ENCODE measurements around the gene NOPCHAP1.

Gene NOPCHAP1

DNA sequence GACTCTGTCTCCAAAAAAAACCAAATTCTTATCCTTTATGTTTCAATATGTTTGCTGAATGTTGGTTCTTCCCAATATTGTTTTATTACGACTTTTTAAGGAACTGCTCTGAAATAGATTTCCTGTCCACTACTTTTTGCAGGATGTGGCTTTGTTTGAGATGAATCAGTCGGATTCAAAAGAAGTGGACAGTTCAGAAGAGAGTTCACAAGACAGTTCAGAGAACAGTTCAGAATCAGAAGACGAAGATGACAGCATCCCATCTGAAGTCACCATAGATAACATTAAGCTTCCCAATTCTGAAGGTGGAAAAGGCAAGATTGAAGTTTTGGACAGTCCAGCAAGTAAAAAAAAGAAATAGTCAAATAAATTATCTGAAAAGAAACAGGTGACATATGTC is 8.2 kb downstream of the NOPCHAP1 start:
- Histone ChIP-seq H2AFZ (no peak overlapping the region), H3K36me3 (ENCODE audit: control insufficient read depth, insufficient read depth, low read length) (no peaks in the 10 kb centered on the region), H3K4me3 (ENCODE audit: low read depth, low read length) (no peak overlapping the region), H3K4me1 (peaks cover 7% of the 10 kb centered on the region), H3K9me3 (ENCODE audit: control insufficient read depth, low read length) (no peaks in the 10 kb centered on the region), H3K4me2 (ENCODE audit: low read length) (no peak overlapping the region), H3K27me3 (ENCODE audit: control insufficient read depth, insufficient read depth, low read length) (no peaks in the 10 kb centered on the region), H3K27ac (no peak overlapping the region), H3K79me2 (peaks cover 2% of the 10 kb centered on the region), H3K9ac (no peak overlapping the region)
- TF ChIP-seq, protein P1, sequence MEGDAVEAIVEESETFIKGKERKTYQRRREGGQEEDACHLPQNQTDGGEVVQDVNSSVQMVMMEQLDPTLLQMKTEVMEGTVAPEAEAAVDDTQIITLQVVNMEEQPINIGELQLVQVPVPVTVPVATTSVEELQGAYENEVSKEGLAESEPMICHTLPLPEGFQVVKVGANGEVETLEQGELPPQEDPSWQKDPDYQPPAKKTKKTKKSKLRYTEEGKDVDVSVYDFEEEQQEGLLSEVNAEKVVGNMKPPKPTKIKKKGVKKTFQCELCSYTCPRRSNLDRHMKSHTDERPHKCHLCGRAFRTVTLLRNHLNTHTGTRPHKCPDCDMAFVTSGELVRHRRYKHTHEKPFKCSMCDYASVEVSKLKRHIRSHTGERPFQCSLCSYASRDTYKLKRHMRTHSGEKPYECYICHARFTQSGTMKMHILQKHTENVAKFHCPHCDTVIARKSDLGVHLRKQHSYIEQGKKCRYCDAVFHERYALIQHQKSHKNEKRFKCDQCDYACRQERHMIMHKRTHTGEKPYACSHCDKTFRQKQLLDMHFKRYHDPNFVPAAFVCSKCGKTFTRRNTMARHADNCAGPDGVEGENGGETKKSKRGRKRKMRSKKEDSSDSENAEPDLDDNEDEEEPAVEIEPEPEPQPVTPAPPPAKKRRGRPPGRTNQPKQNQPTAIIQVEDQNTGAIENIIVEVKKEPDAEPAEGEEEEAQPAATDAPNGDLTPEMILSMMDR (IDR thresholded peaks at IDR 0.05): no peak

DNA sequence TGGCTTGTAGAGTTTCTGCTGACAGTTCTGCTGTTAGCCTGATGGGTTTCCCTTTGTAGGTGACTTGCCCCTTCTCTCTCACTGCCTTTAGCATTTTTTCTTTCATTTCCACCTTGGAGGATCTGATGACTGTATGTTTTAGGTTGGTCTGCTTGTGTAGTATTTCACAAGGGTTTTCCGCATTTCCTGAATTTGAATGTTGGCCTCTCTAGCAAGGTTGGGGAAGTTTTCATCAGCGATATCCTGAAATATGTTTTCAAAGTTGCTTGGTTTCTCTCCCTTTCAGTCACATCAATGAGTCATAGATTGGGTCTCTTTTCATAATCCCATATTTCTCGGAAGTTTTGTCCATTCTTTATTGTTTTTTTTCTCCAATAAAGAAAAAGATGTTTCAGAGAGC is 11.4 kb downstream of the NOPCHAP1 start:
- Histone ChIP-seq H3K4me3 (ENCODE audit: low read depth, low read length) (no peak overlapping the region), H3K4me2 (ENCODE audit: low read length) (no peak overlapping the region), H3K79me2 (peaks cover 2% of the 10 kb centered on the region), H3K27me3 (ENCODE audit: control insufficient read depth, insufficient read depth, low read length) (no peaks in the 10 kb centered on the region), H2AFZ (no peak overlapping the region), H3K9me3 (ENCODE audit: control insufficient read depth, low read length) (no peaks in the 10 kb centered on the region), H3K27ac (no peak overlapping the region), H3K4me1 (peaks cover 7% of the 10 kb centered on the region), H3K36me3 (ENCODE audit: control insufficient read depth, insufficient read depth, low read length) (no peaks in the 10 kb centered on the region), H3K9ac (no peak overlapping the region)
- TF ChIP-seq, protein P1 (IDR thresholded peaks at IDR 0.05): no peak

DNA sequence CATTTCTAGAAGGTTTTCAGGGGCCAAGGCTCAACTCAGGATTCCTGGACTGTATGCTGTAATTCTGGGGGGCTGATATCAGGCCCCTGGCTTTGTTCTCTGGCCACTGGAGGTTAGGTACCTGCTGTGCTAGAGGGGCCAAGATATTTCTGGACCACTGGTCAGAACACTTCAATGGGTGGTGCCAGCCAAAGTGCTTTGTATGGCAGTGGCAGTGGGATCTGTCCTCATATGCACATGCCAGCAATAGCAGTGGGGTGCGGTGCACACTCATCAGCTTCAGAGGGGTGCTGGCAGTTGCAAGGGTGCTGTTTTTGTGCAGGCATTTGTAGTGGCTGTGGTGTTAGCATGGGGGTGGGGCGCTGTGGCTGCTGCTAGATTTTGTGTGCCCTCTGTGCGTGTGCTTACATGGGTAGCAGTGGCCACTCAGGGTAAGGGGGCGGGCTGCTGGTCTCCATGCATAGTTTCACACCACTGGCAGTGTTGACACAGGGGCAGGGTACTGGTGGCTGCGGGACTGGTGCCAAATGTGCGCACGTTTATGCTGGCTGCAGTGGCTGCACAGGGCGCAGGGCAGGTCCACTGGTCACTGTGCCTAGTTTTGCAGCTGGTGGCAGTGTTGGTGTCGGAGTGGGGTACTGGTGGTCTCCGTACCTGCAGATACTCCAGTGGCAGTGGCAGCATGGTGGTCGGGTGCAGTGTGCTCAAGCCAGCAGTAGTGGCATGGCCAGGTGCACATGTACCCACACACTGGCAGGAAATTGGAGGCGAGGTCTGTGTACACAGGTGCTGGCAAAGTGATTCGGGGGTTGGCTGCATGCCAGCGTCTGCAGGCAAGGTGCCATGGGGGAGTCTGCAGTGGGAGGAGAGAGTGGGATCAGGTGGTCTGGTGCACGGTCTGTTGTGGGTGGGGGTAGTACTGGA is 12.6 kb downstream of the NOPCHAP1 start:
- Histone ChIP-seq H3K4me2 (ENCODE audit: low read length) (no peak overlapping the region), H2AFZ (no peak overlapping the region), H3K36me3 (ENCODE audit: control insufficient read depth, insufficient read depth, low read length) (no peaks in the 10 kb centered on the region), H3K9me3 (ENCODE audit: control insufficient read depth, low read length) (no peaks in the 10 kb centered on the region), H3K27me3 (ENCODE audit: control insufficient read depth, insufficient read depth, low read length) (no peaks in the 10 kb centered on the region), H3K79me2 (peaks cover 2% of the 10 kb centered on the region), H3K9ac (no peak overlapping the region), H3K4me3 (ENCODE audit: low read depth, low read length) (no peak overlapping the region), H3K27ac (no peak overlapping the region), H3K4me1 (peaks cover 7% of the 10 kb centered on the region)
- TF ChIP-seq, protein P1 (IDR thresholded peaks at IDR 0.05): no peak

DNA sequence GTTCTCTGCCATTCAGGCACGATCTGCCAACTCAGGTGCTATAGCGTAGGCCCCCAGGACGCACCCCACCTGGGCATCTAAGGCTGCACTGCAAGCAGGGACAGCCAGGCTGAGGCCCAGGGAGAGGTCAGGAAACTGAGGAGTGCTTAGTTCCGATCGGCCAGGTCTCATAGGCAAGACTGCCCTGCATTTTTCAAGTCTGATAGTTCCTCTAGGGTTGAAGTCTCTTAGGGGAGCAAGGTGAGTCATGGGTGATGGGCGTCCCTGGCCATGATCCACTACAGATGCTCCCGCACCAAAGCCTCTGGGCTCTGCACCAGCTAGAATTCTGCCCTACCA is 13.2 kb downstream of the NOPCHAP1 start:
- Histone ChIP-seq H2AFZ (no peak overlapping the region), H3K9ac (no peak overlapping the region), H3K4me1 (peaks cover 7% of the 10 kb centered on the region), H3K4me2 (ENCODE audit: low read length) (no peak overlapping the region), H3K9me3 (ENCODE audit: control insufficient read depth, low read length) (no peaks in the 10 kb centered on the region), H3K27ac (no peak overlapping the region), H3K79me2 (peaks cover 2% of the 10 kb centered on the region), H3K4me3 (ENCODE audit: low read depth, low read length) (no peak overlapping the region), H3K36me3 (ENCODE audit: control insufficient read depth, insufficient read depth, low read length) (no peaks in the 10 kb centered on the region), H3K27me3 (ENCODE audit: control insufficient read depth, insufficient read depth, low read length) (no peaks in the 10 kb centered on the region)
- TF ChIP-seq, protein P1 (IDR thresholded peaks at IDR 0.05): no peak

DNA sequence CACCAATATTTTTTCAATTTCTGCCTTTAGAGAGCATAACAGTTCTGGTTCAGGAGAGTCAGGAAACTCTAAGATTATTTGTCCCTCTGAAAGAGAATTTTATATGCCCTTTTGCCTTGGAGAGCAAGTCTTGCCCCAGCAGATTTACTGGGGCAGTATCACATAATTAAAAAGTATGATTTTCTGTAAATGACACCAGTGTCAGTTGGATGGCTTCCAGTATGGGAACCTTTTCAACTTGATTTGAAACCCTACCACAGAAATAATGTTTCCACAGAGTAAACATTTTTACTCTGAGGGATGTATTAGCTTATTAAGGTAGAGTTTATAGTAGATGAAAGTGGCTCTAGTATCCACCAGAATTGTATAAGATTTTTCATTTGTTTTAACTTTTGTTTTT is 15.4 kb downstream of the NOPCHAP1 start:
- no peak overlapping the region for H3K27ac ChIP-seq
- H3K27me3 ChIP-seq (ENCODE audit: control insufficient read depth, insufficient read depth, low read length): no peaks in the 10 kb centered on the region
- H3K4me1 ChIP-seq: peaks cover 7% of the 10 kb centered on the region
- no peak overlapping the region for H3K4me2 ChIP-seq (ENCODE audit: low read length)
- H3K79me2 ChIP-seq: peaks cover 1% of the 10 kb centered on the region
- TF ChIP-seq, protein P1 (IDR thresholded peaks at IDR 0.05): no peak
- H3K36me3 ChIP-seq (ENCODE audit: control insufficient read depth, insufficient read depth, low read length): no peaks in the 10 kb centered on the region
- no peak overlapping the region for H3K9ac ChIP-seq
- no peak overlapping the region for H3K4me3 ChIP-seq (ENCODE audit: low read depth, low read length)
- H3K9me3 ChIP-seq (ENCODE audit: control insufficient read depth, low read length): no peaks in the 10 kb centered on the region
- H2AFZ ChIP-seq: no peak overlapping the region
